ENCODE data around the gene JADE1. TPM values are rescaled to one million over a fixed set of nuclear protein-coding genes. Genes with fewer than 3 reads are reported as not detected.
A peak's percentile ranks its signal among the peaks of the same experiment; 100 is the strongest.

JADE1 gene
- total RNA-seq, 2 experiments from 2014 or later = 39.2 to 40.3 TPM

- Mint-ChIP-seq H3K36me3 (peaks cover 26% of the 10 kb centered on the region), H3K27me3 (no peaks in the 10 kb centered on the region), H3K4me1 (peaks cover 17% of the 10 kb centered on the region), H3K9me3 (no peaks in the 10 kb centered on the region), H3K27ac (no peak overlapping the region), H3K4me3 (no peak overlapping the region)
- POLR2A ChIA-PET = no interaction called here
- DNase-seq (no peak), ATAC-seq (ENCODE audit: low read depth) (no peak)
Observed at GRCh38 chr4:128837679-128838078, 28.2 kb downstream of the JADE1 start.

GRCh38 chr4:128840711-128841318 is 31.3 kb downstream of the JADE1 start:
- H3K9me3 Mint-ChIP-seq = no peaks in the 10 kb centered on the region
- H3K4me3 Mint-ChIP-seq = no peak overlapping the region
- peak overlapping the region; percentile 58 for H3K27ac Mint-ChIP-seq
- POLR2A ChIA-PET = interaction anchor here (1.6 kb wide), 1 partner anchor 14 kb away, joined by 6 read pairs; no protein-coding TSS in a partner anchor
- peaks cover 35% of the 10 kb centered on the region for H3K36me3 Mint-ChIP-seq
- DNase-seq (no peak), ATAC-seq (ENCODE audit: low read depth) (no peak)
- peaks cover 17% of the 10 kb centered on the region for H3K4me1 Mint-ChIP-seq
- no peaks in the 10 kb centered on the region for H3K27me3 Mint-ChIP-seq

DNA sequence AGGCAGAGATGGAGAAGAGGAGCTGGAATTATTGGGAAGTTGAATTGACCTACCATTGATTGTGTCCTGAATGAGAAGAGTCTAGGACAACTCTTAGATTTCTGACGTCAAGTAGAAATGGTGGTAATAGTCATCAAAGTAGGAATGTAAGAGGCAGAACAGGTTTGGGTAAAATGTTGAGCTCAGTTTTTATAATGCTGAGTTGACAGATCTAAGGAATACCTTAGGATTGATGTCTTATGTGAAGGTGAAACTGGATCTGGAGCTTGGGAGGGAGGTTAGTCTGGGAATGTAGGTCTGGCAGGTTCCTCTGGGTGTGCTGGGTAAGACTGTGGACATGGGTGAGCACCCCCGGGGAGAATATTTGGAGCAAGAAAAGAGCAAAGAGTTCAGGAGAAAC is 31.9 kb downstream of the JADE1 start:
- Mint-ChIP-seq H3K27ac (peak overlapping the region; percentile 15), H3K9me3 (no peaks in the 10 kb centered on the region), H3K36me3 (peaks cover 36% of the 10 kb centered on the region), H3K4me1 (peaks cover 17% of the 10 kb centered on the region), H3K4me3 (no peak overlapping the region), H3K27me3 (no peaks in the 10 kb centered on the region)
- ATAC-seq (ENCODE audit: low read depth) (no peak), DNase-seq (no peak)
- POLR2A ChIA-PET = interaction anchor here (1.4 to 1.6 kb wide), 2 partner anchors 13 to 30 kb away, joined by 4 to 6 read pairs; no protein-coding TSS in a partner anchor

- Mint-ChIP-seq H3K27me3 (no peaks in the 10 kb centered on the region), H3K4me1 (peaks cover 20% of the 10 kb centered on the region), H3K36me3 (peaks cover 44% of the 10 kb centered on the region), H3K9me3 (no peaks in the 10 kb centered on the region), H3K27ac (no peak overlapping the region), H3K4me3 (no peak overlapping the region)
- DNase-seq = no peak
- POLR2A ChIA-PET = no interaction called here
- no peak for ATAC-seq (ENCODE audit: low read depth)
Observed at GRCh38 chr4:128844931-128845330, 35.4 kb downstream of the JADE1 start.

GRCh38 chr4:128846063-128846462 is 36.6 kb downstream of the JADE1 start:
- peaks cover 15% of the 10 kb centered on the region for H3K4me1 Mint-ChIP-seq
- H3K4me3 Mint-ChIP-seq = no peak overlapping the region
- H3K27me3 Mint-ChIP-seq = no peaks in the 10 kb centered on the region
- POLR2A ChIA-PET = no interaction called here
- no peak overlapping the region for H3K27ac Mint-ChIP-seq
- H3K36me3 Mint-ChIP-seq = peaks cover 44% of the 10 kb centered on the region
- no peak for DNase-seq
- no peaks in the 10 kb centered on the region for H3K9me3 Mint-ChIP-seq
- ATAC-seq (ENCODE audit: low read depth) = no peak

DNA sequence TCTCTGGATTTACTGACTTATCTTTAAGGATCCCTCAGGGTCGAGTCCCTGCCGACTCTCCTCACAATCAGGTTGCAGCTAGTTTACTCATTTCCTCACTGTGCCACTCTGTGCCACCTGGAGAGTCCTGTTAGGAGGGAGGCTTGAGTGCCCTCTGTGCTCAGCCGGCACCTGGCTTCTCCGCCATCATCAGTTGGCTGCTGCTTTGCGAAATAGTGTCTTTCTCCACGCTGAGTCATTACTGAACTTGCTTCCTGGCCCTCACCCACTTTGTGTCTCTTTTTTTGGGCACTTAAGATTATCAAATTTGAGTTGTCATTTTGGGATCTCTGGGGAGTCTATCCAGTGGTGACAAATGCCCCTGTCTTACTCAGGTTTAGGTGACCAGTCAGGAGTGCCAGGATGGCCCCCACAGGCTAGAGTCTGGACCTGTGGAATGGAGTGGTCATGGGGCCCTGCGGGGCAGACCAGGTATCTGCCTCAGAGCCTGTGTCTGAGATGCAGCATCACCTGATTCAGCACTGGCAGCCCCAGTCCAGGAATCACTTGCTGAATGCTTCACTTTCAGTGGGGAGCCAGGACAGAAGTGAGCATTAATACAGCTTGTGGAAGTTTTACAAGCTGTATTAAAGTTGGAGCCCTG is 37.7 kb downstream of the JADE1 start:
- Mint-ChIP-seq H3K4me3 (no peak overlapping the region), H3K4me1 (peaks cover 10% of the 10 kb centered on the region), H3K27me3 (no peaks in the 10 kb centered on the region), H3K27ac (peak overlapping the region; percentile 31), H3K9me3 (no peaks in the 10 kb centered on the region), H3K36me3 (peaks cover 46% of the 10 kb centered on the region)
- no peak for DNase-seq
- no peak for ATAC-seq (ENCODE audit: low read depth)
- POLR2A ChIA-PET = no interaction called here

DNA sequence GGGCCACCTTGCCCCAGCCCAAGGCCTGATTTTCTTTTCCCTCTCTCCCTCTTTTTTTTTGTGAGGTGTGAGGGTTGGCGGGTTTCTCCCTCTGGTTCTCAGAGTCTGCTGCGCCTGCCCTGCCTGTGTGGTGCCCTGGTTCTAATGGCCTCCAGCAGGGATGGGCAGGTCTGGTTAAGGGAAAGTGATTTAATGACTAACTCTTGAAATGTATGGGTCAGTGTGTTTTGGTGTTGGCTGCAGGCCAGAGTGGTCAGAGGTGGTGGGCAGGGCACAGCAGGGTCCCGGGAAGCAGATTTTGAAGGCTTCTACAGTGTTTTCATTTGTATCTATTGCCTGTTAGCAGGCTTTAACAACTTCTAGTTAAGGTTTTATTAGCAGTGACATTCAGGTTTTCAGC is 39.0 kb downstream of the JADE1 start:
- H3K27ac Mint-ChIP-seq = no peak overlapping the region
- no peak for DNase-seq
- no peak for ATAC-seq (ENCODE audit: low read depth)
- POLR2A ChIA-PET = no interaction called here
- H3K27me3 Mint-ChIP-seq = no peaks in the 10 kb centered on the region
- no peak overlapping the region for H3K4me3 Mint-ChIP-seq
- H3K4me1 Mint-ChIP-seq = peaks cover 13% of the 10 kb centered on the region
- H3K36me3 Mint-ChIP-seq = peaks cover 48% of the 10 kb centered on the region
- H3K9me3 Mint-ChIP-seq = no peaks in the 10 kb centered on the region

- POLR2A ChIA-PET = interaction anchor here (1.1 kb wide), 1 partner anchor 38 kb away, joined by 4 read pairs; no protein-coding TSS in a partner anchor
- peaks cover 28% of the 10 kb centered on the region for H3K4me1 Mint-ChIP-seq
- H3K27ac Mint-ChIP-seq = peak overlapping the region; percentile 15
- peaks cover 49% of the 10 kb centered on the region for H3K36me3 Mint-ChIP-seq
- ATAC-seq (ENCODE audit: low read depth) = no peak
- no peaks in the 10 kb centered on the region for H3K9me3 Mint-ChIP-seq
- no peaks in the 10 kb centered on the region for H3K27me3 Mint-ChIP-seq
- H3K4me3 Mint-ChIP-seq = no peak overlapping the region
- DNase-seq = no peak
Observed at GRCh38 chr4:128850252-128850651, 40.8 kb downstream of the JADE1 start.

GRCh38 chr4:128853741-128854140 is 44.2 kb downstream of the JADE1 start:
- Mint-ChIP-seq H3K4me3 (peak overlapping the region; percentile 67), H3K9me3 (no peaks in the 10 kb centered on the region)
- POLR2A ChIA-PET = interaction anchor here (1.7 to 4.4 kb wide), 4 partner anchors 13 to 239 kb away, joined by 6 to 46 read pairs (median 8); partner anchors contain the start of genes JADE1 and SCLT1

DNA sequence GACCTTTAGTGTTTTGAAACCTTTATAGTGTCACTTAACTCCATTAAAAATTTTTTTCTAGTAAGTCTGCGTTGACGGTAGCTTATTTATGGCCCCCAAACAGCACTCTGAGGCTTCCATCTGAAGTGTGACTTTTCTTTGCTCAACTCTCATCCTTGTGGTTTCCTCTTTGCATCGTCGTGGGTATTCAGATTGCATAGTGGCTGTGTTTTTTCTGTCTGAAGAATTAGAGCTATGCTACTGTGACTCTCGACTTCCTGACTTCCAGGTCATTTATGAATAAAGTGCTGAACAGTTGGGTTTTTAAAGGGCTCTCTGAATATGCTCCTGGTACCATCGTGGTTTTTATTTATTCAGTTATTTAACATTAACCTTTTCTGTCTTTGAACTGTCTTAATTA is 44.9 kb downstream of the JADE1 start:
- Mint-ChIP-seq H3K36me3 (peaks cover 56% of the 10 kb centered on the region), H3K27me3 (no peaks in the 10 kb centered on the region), H3K27ac (peak overlapping the region; percentile 91), H3K9me3 (no peaks in the 10 kb centered on the region), H3K4me1 (peaks cover 32% of the 10 kb centered on the region), H3K4me3 (peak overlapping the region; percentile 67)
- ATAC-seq (ENCODE audit: low read depth) = peak; percentile 99
- DNase-seq = no peak
- POLR2A ChIA-PET = interaction anchor here (0.9 to 4.4 kb wide), 5 partner anchors 13 to 239 kb away, joined by 4 to 46 read pairs (median 7); partner anchors contain the start of genes JADE1 and SCLT1

More at GRCh38 chr4:128853741-128854140, 44.2 kb downstream of the JADE1 start:
- Mint-ChIP-seq H3K36me3 (peaks cover 52% of the 10 kb centered on the region), H3K4me1 (peaks cover 26% of the 10 kb centered on the region), H3K27ac (peak overlapping the region; percentile 91), H3K27me3 (no peaks in the 10 kb centered on the region)
- ATAC-seq (ENCODE audit: low read depth) (no peak), DNase-seq (no peak)

GRCh38 chr4:128855621-128856020 is 46.1 kb downstream of the JADE1 start:
- H3K27me3 Mint-ChIP-seq = no peaks in the 10 kb centered on the region
- H3K4me3 Mint-ChIP-seq = no peak overlapping the region
- peaks cover 39% of the 10 kb centered on the region for H3K4me1 Mint-ChIP-seq
- POLR2A ChIA-PET = interaction anchor here (1.7 to 4.4 kb wide), 4 partner anchors 14 to 238 kb away, joined by 6 to 46 read pairs (median 8); partner anchors contain the start of genes JADE1 and SCLT1
- no peaks in the 10 kb centered on the region for H3K9me3 Mint-ChIP-seq
- peaks cover 56% of the 10 kb centered on the region for H3K36me3 Mint-ChIP-seq
- ATAC-seq (ENCODE audit: low read depth) (no peak), DNase-seq (no peak)
- H3K27ac Mint-ChIP-seq = no peak overlapping the region

- Mint-ChIP-seq H3K9me3 (no peaks in the 10 kb centered on the region), H3K4me1 (peaks cover 39% of the 10 kb centered on the region), H3K27me3 (no peaks in the 10 kb centered on the region), H3K27ac (no peak overlapping the region), H3K36me3 (peaks cover 55% of the 10 kb centered on the region), H3K4me3 (no peak overlapping the region)
- DNase-seq = no peak
- POLR2A ChIA-PET = interaction anchor here (4.4 kb wide), 1 partner anchor 44 kb away, joined by 46 read pairs; no protein-coding TSS in a partner anchor
- no peak for ATAC-seq (ENCODE audit: low read depth)
Observed at GRCh38 chr4:128856246-128856645, 46.7 kb downstream of the JADE1 start.

- no peaks in the 10 kb centered on the region for H3K9me3 Mint-ChIP-seq
- no peaks in the 10 kb centered on the region for H3K27me3 Mint-ChIP-seq
- H3K4me3 Mint-ChIP-seq = no peak overlapping the region
- peak overlapping the region; percentile 35 for H3K27ac Mint-ChIP-seq
- peaks cover 39% of the 10 kb centered on the region for H3K36me3 Mint-ChIP-seq
- POLR2A ChIA-PET = no interaction called here
- ATAC-seq (ENCODE audit: low read depth) (no peak), DNase-seq (no peak)
- peaks cover 49% of the 10 kb centered on the region for H3K4me1 Mint-ChIP-seq
Observed at GRCh38 chr4:128858879-128859671, 49.6 kb downstream of the JADE1 start.
